GM18907 (cell line): ENCODE data around the gene CDK16.

Experiments
- ATAC-seq: cut with Tn5 transposase; IDR thresholded peaks from one replicate; pipeline ENCODE4 v1.9.1; 2021; ENCODE audit warnings: mild to moderate bottlenecking, moderate library complexity; ENCODE audit not compliant: unreplicated experiment

The CDK16 gene

DNA sequence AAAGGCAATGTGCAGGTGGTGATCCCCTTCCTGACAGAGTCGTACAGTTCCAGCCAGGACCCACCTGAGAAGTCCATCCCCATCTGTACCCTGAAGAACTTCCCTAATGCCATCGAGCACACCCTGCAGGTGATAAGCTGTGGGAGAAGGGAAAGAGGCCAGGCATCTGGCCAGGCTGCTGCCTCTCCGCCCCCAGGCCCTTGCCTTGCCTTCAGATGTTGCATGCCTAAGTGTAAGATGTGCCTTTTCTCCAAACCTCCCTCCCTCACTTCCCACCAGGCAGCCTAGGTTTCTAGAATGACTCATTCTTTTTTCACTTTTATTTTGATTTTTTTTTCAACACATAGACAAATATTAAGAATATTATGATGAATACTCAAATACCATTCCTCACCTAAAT is 12.2 kb upstream of the CDK16 start:
- ATAC-seq, result no peak

DNA sequence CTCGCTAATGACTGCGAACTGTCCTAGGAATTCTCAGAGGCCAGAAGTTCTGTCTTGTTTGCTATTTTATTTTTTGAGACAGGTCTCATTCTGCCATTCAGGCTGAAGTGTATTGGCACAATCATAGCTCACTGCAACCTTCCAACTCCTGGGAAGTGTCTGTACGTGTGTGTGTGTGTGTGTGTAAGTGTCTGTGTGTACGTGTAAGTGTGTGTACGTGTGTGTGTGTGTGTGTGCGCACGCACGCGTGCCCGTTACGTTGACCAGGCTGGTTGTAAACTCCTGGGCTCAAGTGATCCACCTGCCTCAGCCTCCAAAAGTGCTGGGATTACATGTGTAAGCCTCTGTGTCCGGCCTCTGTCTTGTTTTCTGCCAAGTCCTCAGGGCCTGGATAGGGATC is 10.4 kb upstream of the CDK16 start:
- no peak for ATAC-seq

DNA sequence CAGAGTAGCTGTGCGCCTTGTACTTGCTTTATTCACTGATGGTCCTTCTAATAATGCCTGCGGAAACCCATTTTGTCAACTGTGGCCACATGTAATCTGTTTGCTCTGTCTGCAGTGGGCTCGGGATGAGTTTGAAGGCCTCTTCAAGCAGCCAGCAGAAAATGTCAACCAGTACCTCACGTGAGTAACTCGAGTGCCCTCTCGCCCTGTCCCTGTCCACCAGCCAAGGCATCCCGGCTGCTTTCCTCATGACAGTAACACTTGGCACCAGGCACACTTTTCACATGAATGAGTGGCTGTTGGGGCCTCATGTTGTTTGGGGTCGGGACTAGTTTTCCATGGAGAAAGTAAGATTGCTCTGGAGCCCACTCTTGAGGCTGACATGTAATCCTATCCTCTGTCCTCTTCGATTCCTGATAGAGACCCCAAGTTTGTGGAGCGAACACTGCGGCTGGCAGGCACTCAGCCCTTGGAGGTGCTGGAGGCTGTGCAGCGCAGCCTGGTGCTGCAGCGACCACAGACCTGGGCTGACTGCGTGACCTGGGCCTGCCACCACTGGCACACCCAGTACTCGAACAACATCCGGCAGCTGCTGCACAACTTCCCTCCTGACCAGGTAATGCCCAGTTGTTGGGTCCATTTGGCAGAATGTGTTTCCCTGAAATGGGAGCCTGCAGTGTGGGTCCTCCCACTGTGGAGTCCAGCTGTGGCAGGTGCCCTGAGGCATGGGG is 8.8 kb upstream of the CDK16 start:
- ATAC-seq, result no peak

DNA sequence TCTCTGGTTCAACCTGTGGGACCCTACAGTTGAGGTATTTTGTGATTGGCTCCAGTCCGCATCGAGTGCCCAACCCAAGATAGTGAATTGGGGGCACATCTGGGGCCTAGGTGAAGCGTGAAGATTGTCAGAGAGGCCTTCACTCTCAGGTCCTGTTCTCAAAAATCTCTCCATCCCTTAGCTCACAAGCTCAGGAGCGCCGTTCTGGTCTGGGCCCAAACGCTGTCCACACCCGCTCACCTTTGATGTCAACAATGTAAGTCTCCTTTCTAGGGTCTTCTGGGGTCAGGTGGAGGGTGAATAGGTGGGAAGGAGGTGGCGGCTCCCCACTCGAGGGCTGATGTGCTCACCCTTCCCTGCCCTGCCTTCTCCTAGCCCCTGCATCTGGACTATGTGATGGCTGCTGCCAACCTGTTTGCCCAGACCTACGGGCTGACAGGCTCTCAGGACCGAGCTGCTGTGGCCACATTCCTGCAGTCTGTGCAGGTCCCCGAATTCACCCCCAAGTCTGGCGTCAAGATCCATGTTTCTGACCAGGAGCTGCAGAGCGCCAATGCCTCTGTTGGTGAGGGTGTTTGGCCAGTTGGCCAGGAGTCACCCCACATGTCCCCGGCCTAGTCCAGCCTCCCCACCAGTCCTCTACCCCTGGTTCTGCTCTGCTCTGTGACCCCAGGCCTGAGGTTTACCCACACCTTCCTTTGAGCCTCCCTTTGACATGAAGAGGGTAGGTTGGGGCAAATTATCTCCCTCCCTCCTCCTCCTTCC is 7.6 kb upstream of the CDK16 start:
- ATAC-seq, result no peak

DNA sequence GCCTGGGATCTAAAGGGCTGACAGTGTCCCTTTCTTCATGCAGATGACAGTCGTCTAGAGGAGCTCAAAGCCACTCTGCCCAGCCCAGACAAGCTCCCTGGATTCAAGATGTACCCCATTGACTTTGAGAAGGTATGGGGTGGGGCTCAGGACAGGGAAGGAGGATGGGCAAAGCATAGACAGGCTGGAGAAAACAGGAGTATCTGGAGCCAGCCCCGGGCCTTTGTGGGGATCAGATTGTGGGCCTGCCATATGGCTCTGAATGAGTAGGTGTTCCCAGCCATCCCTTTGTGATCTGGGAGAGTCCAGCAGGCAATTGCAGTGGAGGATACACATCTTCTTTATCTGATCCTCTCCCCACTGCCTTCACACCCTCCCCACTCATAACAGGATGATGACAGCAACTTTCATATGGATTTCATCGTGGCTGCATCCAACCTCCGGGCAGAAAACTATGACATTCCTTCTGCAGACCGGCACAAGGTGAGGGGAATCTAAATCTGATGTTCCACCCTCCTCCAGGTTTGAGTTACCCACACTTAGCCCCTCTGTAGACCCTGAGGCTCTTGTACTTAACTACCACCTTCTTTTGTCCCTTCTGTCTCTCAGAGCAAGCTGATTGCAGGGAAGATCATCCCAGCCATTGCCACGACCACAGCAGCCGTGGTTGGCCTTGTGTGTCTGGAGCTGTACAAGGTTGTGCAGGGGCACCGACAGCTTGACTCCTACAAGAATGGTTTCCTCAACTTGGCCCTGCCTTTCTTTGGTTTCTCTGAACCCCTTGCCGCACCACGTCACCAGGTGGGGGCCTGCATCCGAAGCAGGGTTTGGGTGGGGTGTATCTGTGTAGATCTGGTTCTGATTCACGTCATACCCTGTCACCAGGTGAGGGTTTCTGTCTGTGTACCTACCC is 5.8 kb upstream of the CDK16 start:
- no peak for ATAC-seq

DNA sequence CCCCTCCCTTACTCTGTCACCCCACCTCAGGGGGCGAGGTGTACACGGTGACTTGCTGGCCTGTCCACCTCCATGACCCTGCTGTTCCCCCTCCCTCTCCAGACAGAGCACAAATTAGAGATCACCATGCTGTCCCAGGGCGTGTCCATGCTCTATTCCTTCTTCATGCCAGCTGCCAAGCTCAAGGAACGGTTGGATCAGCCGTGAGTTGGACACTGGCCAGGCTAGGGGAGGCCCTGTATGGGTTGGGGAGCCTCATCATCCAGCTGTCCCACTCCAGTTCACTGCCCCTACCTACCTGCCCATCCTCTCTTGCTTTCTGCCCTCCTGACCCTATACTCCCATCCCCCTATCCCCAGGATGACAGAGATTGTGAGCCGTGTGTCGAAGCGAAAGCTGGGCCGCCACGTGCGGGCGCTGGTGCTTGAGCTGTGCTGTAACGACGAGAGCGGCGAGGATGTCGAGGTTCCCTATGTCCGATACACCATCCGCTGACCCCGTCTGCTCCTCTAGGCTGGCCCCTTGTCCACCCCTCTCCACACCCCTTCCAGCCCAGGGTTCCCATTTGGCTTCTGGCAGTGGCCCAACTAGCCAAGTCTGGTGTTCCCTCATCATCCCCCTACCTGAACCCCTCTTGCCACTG is 3.9 kb upstream of the CDK16 start:
- ATAC-seq, result no peak

DNA sequence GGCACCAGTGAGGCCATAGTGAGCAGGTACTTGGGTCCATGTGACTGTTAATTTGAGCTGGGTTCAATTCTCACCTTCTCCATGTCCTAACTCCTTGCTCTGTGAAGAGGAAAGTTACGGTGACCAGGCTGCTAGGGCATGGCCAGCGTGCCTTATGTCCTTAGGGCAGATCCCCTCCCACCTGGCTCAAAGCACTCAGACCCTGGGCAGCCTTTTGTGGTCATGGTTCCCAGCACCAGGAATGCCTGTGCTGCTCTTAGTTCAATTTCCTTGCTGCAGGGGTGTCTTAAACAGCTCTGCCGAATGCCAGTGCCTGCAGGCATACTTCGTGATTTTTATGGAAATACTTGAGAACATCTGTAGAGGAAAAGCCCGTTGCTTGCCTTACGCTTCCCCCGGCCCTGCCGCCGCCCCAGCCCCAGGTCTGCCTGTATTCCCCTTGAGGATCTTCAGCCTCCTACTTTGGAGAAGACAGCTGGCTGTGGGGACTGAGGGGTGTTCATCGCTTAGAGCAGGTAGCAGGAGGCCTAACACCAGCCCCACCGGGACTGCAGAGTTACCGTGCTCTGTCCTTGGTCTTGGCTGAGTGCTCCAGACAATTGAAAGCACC is 3.1 kb upstream of the CDK16 start:
- no peak for ATAC-seq

DNA sequence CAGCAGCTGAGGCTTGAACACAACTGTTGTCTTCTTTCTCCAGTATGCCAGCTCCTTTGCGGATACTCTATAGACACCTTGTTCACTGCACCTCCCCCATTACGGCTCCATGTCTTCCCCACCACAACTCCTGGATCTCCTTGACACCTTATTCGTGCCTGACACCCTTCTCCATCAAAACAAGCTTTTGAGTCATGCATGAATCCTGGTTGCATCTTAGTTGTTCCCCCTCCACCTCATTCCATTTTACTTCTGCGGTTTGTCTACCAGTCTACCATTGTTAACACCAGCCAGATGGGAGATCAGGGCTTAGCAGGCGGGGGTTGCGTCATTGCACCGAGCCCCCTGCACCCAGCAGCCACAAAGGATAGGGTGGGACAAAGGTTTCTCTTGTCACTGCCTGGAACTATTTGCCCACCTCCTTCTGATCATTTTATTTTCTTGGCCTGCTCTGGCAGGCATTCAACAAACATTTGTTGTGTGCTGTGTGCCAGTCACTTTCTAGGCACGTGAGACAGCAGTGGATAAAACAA is 2.0 kb upstream of the CDK16 start:
- no peak for ATAC-seq

DNA sequence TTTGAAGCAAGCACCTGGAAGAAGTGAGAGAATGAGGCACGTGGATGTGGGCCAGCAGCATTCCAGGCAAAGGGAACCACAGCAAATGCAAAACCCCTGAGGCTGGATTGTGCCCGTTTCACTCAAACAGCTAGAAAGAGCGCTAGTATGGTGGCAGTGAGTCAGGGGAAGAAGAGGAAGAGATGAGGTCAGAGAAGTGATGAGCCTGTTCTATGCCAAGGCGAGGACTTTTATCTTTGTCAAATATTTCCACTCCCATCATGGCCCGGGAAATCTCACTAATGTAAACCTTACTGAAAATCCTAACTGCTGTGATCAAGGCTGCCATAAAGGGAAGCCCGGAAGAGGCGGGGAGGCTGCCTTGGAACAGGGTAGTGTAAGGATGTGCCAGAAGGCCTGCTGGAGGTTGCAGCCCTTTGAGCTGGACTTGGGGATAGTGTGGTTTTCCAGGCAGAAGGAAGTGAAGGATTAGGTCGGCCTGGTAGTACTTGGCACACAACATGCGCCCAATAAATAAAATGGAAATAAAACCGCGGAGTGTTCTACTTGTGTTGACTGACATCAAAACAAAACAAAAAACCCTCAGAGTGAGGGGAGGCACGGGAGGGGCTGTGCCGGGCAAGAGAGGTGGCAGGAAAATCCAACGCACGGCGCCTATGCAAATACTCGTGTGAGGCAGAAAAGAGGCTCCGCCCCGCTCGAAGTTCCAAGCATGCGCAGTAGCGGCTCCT is 1.2 kb upstream of the CDK16 start:
- no peak for ATAC-seq

DNA sequence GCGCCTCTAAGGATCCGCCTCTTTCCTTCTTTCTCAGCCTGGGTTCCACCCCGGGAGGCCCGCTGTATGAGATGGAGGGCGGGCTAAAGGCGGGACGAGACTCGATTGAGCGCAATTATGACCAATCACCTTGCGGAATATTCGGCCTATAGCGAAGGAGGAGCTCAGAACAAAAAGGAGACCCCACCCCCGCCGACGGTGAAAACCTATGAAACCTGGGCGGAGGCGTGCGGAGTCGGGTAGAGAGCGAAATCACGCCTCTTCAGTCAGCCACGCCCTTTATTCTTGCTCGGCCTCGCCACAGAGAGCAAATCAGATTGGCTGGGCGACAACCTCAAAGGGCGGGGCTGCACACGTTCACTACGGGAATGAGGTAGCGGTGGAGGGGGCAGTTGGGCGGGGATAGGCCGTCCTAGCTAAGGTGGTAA is 615 bp upstream of the CDK16 start:
- ATAC-seq, result peak; percentile 94

DNA sequence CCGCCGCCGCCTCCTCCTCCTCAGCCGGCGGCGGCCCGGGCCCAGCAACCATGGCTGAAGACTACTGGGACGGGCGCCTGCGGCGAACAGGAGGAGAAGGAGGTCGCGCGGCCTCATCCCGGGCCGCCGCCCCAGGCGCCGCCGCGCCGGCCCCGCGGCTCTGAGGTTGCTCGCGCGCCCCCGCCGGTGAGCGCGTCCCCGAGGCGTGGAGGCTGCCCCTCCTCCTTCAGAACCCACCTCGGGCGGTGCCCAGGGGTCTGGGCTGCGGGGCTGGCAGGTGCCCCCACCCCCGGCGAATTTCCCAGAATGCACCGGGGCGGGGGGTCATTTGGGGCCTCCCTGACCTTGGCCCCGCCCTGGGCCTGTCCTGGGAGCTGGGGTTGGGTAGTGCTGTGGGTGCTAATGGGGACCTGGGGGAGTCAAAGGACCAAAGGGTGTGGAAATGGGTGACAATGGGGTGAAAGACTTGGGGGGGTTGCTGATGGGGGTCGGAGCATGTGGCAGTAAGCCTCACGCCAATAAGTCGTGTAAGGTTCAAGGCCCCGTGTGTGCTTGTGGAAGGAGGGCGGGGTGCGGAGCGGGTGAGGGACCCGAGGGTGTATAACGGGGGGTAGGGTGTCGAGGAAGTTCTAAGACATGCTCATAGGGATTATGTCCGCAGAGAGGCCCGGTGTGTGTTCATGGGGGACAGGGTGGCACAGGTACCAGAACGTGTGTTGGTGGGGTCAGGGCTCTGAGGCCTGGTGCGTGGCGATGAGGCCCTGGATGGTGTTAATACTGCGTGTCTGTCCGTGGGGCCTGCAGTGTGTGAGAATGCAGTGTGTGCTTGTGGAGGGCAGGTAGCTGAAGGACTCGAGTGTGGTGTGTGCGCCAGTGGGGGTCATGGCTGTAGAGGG is 687 bp downstream of the CDK16 start:
- ATAC-seq, result no peak

DNA sequence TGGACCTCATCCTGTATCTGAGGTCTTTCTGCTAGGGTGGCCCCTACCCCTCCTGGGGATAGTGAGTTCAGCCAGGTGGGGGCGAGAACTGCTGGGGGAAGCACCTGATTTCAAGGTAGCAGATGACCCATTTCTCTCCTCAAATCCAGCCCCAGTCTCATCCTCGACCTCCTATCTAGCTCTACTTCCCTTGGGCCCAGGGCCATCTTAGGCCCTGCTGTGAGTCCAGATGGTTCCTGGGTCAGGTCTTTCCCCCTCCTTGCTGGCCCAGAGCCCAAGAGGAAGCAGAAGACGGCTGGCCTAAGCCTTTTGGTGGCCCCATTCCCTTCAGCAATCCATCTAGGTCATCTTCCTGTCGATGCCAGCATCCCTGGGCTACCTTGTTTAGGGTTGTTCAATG is 3.3 kb downstream of the CDK16 start:
- no peak for ATAC-seq

DNA sequence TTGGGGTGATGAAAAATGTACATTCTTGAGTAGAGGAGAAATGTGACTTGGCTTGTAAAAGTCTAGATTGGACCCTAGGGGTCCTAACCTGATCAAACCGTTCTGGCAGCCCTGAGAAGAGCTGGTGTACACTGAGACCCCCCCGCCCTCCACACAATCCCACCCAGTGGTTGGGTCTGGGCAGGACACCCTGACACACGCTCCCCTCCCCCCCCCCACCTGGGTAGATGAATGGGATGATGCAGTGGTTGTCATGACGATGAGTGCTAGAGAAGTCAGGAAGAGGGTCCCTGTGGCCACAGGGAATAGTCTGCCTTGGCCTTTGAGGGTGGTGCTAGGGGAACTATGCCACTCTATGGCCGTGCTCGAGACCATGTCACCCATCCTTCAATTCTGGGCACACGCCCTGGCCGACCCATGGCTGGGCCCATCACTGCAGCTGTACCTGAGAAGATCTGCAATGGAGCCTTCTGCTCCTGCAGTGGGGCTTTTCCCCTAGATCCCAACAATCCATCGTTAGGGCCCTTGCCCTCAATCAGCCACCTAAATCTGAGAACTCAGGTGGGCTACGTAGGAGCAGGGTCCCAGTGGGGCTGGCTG is 4.4 kb downstream of the CDK16 start:
- ATAC-seq, result no peak

DNA sequence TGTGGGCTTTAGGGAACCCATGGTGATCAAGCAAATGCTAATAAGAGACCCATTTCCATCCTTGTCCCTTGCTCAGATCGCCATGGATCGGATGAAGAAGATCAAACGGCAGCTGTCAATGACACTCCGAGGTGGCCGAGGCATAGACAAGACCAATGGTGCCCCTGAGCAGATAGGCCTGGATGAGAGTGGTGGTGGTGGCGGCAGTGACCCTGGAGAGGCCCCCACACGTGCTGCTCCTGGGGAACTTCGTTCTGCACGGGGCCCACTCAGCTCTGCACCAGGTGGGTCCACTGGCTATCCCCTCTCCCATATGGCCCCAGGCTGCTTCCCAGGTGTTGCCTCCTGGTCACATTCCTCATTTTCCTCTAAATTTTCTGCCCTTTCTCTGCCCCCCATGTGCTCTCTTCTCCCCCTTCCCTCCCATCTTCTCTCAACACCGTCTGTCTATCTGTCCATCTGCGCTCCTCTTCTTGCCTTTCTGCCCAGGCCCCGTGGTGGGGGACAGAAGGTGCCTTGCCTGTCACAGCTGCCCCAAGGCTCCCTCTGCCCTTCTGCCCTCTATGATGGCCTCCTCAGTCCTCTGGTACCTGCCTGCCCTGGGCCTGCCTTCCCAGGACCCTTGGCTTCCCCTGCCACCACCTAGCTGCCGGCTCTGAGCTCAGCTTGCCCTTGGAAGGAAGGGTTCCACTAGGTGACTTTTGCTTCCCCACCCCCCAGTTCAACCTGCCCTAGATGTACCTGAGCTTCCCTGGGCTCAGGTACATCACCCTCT is 5.2 kb downstream of the CDK16 start:
- no peak for ATAC-seq

DNA sequence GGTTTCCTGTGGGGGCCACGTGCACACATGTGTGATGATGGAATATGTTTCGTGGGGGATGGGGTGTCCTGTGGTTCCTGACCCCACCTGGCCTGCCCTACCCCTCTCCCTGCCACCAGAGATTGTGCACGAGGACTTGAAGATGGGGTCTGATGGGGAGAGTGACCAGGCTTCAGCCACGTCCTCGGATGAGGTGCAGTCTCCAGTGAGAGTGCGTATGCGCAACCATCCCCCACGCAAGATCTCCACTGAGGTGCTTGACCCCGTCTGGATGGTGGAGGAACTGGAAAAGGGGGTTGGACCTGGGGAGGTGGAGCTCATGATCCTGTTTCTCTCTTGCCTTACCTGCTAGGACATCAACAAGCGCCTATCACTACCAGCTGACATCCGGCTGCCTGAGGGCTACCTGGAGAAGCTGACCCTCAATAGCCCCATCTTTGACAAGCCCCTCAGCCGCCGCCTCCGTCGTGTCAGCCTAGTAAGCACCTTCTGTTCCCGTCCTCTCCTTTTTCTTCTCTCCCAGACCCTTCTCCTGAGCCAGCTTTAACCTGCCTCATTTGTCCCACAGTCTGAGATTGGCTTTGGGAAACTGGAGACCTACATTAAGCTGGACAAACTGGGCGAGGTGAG is 5.9 kb downstream of the CDK16 start:
- ATAC-seq, result no peak

DNA sequence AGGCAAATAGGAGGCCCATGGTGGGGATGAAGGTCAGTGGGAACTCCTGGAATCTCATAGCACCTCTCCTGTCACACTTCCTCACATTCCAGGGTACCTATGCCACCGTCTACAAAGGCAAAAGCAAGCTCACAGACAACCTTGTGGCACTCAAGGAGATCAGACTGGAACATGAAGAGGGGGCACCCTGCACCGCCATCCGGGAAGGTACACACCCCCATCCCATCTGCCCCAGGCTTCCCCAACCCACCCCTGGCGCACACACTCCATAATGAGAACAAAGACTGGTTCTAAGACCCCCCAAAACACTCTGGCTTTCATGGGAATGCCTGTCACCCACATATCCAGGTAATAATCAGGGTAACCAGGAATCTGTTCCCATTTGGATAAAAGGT is 6.4 kb downstream of the CDK16 start:
- no peak for ATAC-seq

DNA sequence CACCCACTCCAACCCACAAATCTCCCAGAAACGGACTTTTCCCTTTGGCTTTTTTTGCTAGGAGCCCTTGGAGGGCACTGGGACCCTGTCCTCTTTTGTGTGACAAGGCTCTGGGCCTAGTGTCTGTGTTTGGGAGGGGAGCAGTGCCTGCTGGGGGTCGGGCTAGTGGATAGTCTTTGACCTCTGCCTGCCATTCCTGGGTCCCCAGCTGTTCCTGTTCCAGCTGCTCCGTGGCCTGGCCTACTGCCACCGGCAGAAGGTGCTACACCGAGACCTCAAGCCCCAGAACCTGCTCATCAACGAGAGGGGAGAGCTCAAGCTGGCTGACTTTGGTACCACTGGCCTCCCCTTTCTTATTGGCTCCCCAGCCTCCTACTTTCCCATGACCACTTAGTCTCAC is 7.6 kb downstream of the CDK16 start:
- ATAC-seq, result no peak
